Liver (tissue), 9 donors: Measurements from ENCODE around the gene EYA3. TPM values are rescaled to one million over a fixed set of nuclear protein-coding genes. Genes with fewer than 3 reads are reported as not detected.

Source experiments
- DNase-seq: peaks from one replicate; pipeline ENCODE4 v3.0.0-alpha.2; 2017; ENCODE audit warnings: low spot score
- H3K27ac ChIP-seq, 2 donors: one replicate each; pipeline ENCODE4 v1.7.0; 2013; ENCODE audit warnings: inconsistent platforms in 2 of 2, low read length in 2 of 2, control low read depth in 1 of 2, low read depth in 1 of 2, mild to moderate bottlenecking in 1 of 2
- H3K27me3 ChIP-seq, 4 donors: one replicate each; pipeline versions ENCODE4 v1.6.1 to v1.7.0; 2013; ENCODE audit warnings: low read length in 3 of 4, inconsistent platforms in 1 of 4, mild to moderate bottlenecking in 1 of 4, moderate library complexity in 1 of 4; ENCODE audit not compliant: control insufficient read depth in 4 of 4, insufficient read depth in 4 of 4
- H3K36me3 ChIP-seq, 4 donors: one replicate each; pipeline versions ENCODE4 v1.6.1 to v1.7.0; 2013; ENCODE audit warnings: low read length in 3 of 4, mild to moderate bottlenecking in 3 of 4, low read depth in 1 of 4, moderate library complexity in 1 of 4; ENCODE audit not compliant: control insufficient read depth in 4 of 4, insufficient read depth in 3 of 4
- H3K4me1 ChIP-seq, 4 donors: one replicate each; pipeline versions ENCODE4 v1.6.1 to v1.7.0; 2013; ENCODE audit warnings: low read length in 3 of 4, mild to moderate bottlenecking in 3 of 4, moderate library complexity in 1 of 4; ENCODE audit not compliant: control insufficient read depth in 4 of 4, insufficient read depth in 4 of 4
- H3K4me3 ChIP-seq, 3 donors: one replicate each; pipeline versions ENCODE4 v1.6.1 to v1.7.0; 2013; ENCODE audit warnings: low read length in 3 of 3, control low read depth in 1 of 3, low read depth in 1 of 3, mild to moderate bottlenecking in 1 of 3
- H3K9ac ChIP-seq, 2 donors: one replicate each; pipeline ENCODE4 v1.7.0; 2013; ENCODE audit warnings: low read length in 2 of 2, mild to moderate bottlenecking in 2 of 2, moderate library complexity in 2 of 2, control low read depth in 1 of 2, low read depth in 1 of 2
- H3K9me3 ChIP-seq, 4 donors: one replicate each; pipeline versions ENCODE4 v1.6.1 to v1.7.0; 2013; ENCODE audit warnings: low read length in 3 of 4; ENCODE audit not compliant: control insufficient read depth in 4 of 4
- CTCF ChIP-seq: fragments of 150-350 bp; IDR thresholded peaks from 2 replicates; pipeline ENCODE4 v1.5.1; 2017; ENCODE audit warnings: improper control_type of control experiment, low read depth, low read length; ENCODE audit not compliant: missing input control
- EGR1 ChIP-seq, 2 donors: IDR thresholded peaks; 2 replicates each; pipeline ENCODE4 v1.6.1; 2016 to 2018; ENCODE audit warnings: antibody characterized with exemption in 2 of 2, low read depth in 2 of 2
- FOXA2 ChIP-seq: IDR thresholded peaks from 2 replicates; pipeline ENCODE4 v1.6.1; 2016; ENCODE audit warnings: antibody characterized with exemption
- GABPA ChIP-seq, 2 donors: IDR thresholded peaks in 1 of 2; conservative IDR thresholded peaks in 1 of 2; 2 replicates each; pipeline ENCODE4 v1.6.1; 2016; ENCODE audit warnings: antibody characterized with exemption in 2 of 2, mild to moderate bottlenecking in 1 of 2, moderate library complexity in 1 of 2
- HNF4G ChIP-seq: IDR thresholded peaks from 2 replicates; pipeline ENCODE4 v1.6.1; 2016; ENCODE audit warnings: antibody characterized with exemption
- JUND ChIP-seq, 2 donors: IDR thresholded peaks; 2 replicates each; pipeline ENCODE4 v1.6.1; 2016; ENCODE audit warnings: antibody characterized with exemption in 2 of 2
- MAX ChIP-seq: IDR thresholded peaks from 2 replicates; pipeline ENCODE4 v1.6.1; 2016; ENCODE audit warnings: antibody characterized with exemption
- NR2F2 ChIP-seq: IDR thresholded peaks from 2 replicates; pipeline ENCODE4 v1.6.1; 2016; ENCODE audit warnings: antibody characterized with exemption
- SP1 ChIP-seq: IDR thresholded peaks from 2 replicates; pipeline ENCODE4 v1.6.1; 2018; ENCODE audit warnings: antibody characterized with exemption, mild to moderate bottlenecking
- TAF1 ChIP-seq: conservative IDR thresholded peaks from 2 replicates; pipeline ENCODE4 v1.6.1; 2016; ENCODE audit warnings: antibody characterized with exemption, mild to moderate bottlenecking
- YY1 ChIP-seq: IDR thresholded peaks from 2 replicates; pipeline ENCODE4 v1.6.1; 2016; ENCODE audit warnings: antibody characterized with exemption, mild to moderate bottlenecking
- WGBS: extraction: QIAGEN DNeasy Blood & Tissue Kit; methylation state at CpG from one replicate; pipeline ENCODE4 v1.1.7; 2013; 5-methylcytosine and 5-hydroxymethylcytosine counted together
- polyA plus RNA-seq, 2 donors: library from polyadenylated mRNA; stranded (reverse) in 1 of 2; unstranded in 1 of 2; fragments of 200-250 nt in 1 of 2; fragments of >200 nt in 1 of 2; fragmentation: Nextera tagmentation in 1 of 2; extraction: Ambion mirVana in 1 of 2; gene quantifications; one replicate each; pipeline versions ENCODE4 v1.2.1 to v1.2.3, GENCODE V29; 2013 to 2015
- total RNA-seq, 2 donors: library from RNA; depleted of rRNA; stranded (reverse); fragments of >200 nt; gene quantifications; one replicate each; pipeline ENCODE4 v1.2.3, GENCODE V29; 2014
- TF ChIP-seq, protein P1 (sequence below): IDR thresholded peaks from 2 replicates; pipeline ENCODE4 v1.6.1; 2016; ENCODE audit warnings: antibody characterized with exemption
- TF ChIP-seq, protein P2 (sequence below): IDR thresholded peaks from 2 replicates; pipeline ENCODE4 v1.6.1; 2016; ENCODE audit warnings: antibody characterized with exemption, mild to moderate bottlenecking
- TF ChIP-seq, protein P3 (sequence below): IDR thresholded peaks from 2 replicates; pipeline ENCODE4 v1.6.1; 2016; ENCODE audit warnings: antibody characterized with exemption
- donor health status: healthy.
- donor health status: healthy.
- donor health status: healthy.
- donor health status: healthy.
- donor health status: healthy.

The EYA3 gene
- total and polyA plus RNA-seq, 4 donors: 3.6 to 12.6 (median 6.0) TPM

GRCh38 chr1:28027238-28027637 lies 61.2 kb downstream of the EYA3 start:
- DNase-seq: no peak
- WGBS: 79% methylated on average over 1 of the region's 1 CpG
- peaks cover 0 to 5% (median 3%) of the 10 kb centered on the region in 4 donors for H3K36me3 ChIP-seq
- no peaks in the 10 kb centered on the region for H3K9me3 ChIP-seq
- no peaks in the 10 kb centered on the region for H3K4me1 ChIP-seq
- no peak overlapping the region for H3K4me3 ChIP-seq
- H3K27me3 ChIP-seq: no peaks in the 10 kb centered on the region
- H3K9ac ChIP-seq: no peak overlapping the region
- H3K27ac ChIP-seq: no peak overlapping the region
- no peak for TF ChIP-seq HNF4G
- no peak for TF ChIP-seq JUND (IDR thresholded peaks at IDR 0.05)
- no peak for TF ChIP-seq FOXA2
- TF ChIP-seq EGR1 (IDR thresholded peaks at IDR 0.05; ENCODE audit: low read depth in 2 of 2): no peak
- TF ChIP-seq TAF1: no peak
- no peak for TF ChIP-seq SP1
- TF ChIP-seq GABPA (IDR thresholded peaks at IDR 0.05 in 1 of 2, conservative IDR thresholded peaks at IDR 0.05 in 1 of 2): no peak

- no peak overlapping the region for H3K4me3 ChIP-seq
- H3K36me3 ChIP-seq: peaks cover 0 to 5% (median 3%) of the 10 kb centered on the region in 4 donors
- no peaks in the 10 kb centered on the region for H3K4me1 ChIP-seq
- over 99% methylated on average over 3 of the region's 3 CpGs for WGBS
- H3K27ac ChIP-seq: no peak overlapping the region
- no peak for TF ChIP-seq HNF4G
- TF ChIP-seq JUND (IDR thresholded peaks at IDR 0.05): no peak
- TF ChIP-seq MAX: no peak
- no peak for TF ChIP-seq YY1
- TF ChIP-seq NR2F2: no peak
- TF ChIP-seq, protein P1, sequence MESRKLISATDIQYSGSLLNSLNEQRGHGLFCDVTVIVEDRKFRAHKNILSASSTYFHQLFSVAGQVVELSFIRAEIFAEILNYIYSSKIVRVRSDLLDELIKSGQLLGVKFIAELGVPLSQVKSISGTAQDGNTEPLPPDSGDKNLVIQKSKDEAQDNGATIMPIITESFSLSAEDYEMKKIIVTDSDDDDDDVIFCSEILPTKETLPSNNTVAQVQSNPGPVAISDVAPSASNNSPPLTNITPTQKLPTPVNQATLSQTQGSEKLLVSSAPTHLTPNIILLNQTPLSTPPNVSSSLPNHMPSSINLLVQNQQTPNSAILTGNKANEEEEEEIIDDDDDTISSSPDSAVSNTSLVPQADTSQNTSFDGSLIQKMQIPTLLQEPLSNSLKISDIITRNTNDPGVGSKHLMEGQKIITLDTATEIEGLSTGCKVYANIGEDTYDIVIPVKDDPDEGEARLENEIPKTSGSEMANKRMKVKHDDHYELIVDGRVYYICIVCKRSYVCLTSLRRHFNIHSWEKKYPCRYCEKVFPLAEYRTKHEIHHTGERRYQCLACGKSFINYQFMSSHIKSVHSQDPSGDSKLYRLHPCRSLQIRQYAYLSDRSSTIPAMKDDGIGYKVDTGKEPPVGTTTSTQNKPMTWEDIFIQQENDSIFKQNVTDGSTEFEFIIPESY: no peak
- TF ChIP-seq, protein P2, sequence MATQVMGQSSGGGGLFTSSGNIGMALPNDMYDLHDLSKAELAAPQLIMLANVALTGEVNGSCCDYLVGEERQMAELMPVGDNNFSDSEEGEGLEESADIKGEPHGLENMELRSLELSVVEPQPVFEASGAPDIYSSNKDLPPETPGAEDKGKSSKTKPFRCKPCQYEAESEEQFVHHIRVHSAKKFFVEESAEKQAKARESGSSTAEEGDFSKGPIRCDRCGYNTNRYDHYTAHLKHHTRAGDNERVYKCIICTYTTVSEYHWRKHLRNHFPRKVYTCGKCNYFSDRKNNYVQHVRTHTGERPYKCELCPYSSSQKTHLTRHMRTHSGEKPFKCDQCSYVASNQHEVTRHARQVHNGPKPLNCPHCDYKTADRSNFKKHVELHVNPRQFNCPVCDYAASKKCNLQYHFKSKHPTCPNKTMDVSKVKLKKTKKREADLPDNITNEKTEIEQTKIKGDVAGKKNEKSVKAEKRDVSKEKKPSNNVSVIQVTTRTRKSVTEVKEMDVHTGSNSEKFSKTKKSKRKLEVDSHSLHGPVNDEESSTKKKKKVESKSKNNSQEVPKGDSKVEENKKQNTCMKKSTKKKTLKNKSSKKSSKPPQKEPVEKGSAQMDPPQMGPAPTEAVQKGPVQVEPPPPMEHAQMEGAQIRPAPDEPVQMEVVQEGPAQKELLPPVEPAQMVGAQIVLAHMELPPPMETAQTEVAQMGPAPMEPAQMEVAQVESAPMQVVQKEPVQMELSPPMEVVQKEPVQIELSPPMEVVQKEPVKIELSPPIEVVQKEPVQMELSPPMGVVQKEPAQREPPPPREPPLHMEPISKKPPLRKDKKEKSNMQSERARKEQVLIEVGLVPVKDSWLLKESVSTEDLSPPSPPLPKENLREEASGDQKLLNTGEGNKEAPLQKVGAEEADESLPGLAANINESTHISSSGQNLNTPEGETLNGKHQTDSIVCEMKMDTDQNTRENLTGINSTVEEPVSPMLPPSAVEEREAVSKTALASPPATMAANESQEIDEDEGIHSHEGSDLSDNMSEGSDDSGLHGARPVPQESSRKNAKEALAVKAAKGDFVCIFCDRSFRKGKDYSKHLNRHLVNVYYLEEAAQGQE: no peak
- no peak for TF ChIP-seq EGR1 (IDR thresholded peaks at IDR 0.05; ENCODE audit: low read depth in 2 of 2)
- no peak for TF ChIP-seq CTCF
- TF ChIP-seq, protein P3, sequence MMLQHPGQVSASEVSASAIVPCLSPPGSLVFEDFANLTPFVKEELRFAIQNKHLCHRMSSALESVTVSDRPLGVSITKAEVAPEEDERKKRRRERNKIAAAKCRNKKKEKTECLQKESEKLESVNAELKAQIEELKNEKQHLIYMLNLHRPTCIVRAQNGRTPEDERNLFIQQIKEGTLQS: no peak
- H3K9me3 ChIP-seq: no peaks in the 10 kb centered on the region
- DNase-seq: no peak
- H3K27me3 ChIP-seq: no peaks in the 10 kb centered on the region
- H3K9ac ChIP-seq: no peak overlapping the region
These were observed 62.1 kb downstream of the EYA3 start for GRCh38 chr1:28026329-28026728.
